NCI-H774 (cell line): Measurements from ENCODE around the gene ARID2.

Experiments used
- DNase-seq: peaks from one replicate; lab custom pipeline; 2025; lab: John Stamatoyannopoulos, UW

ARID2 gene

GRCh38 chr12:45872446-45872845, 142.9 kb downstream of the ARID2 start:
- no peak for DNase-seq

- DNase-seq = no peak
Observed at GRCh38 chr12:45877069-45877468, 147.6 kb downstream of the ARID2 start.

GRCh38 chr12:45878630-45879255, 149.2 kb downstream of the ARID2 start:
- DNase-seq = no peak

DNA sequence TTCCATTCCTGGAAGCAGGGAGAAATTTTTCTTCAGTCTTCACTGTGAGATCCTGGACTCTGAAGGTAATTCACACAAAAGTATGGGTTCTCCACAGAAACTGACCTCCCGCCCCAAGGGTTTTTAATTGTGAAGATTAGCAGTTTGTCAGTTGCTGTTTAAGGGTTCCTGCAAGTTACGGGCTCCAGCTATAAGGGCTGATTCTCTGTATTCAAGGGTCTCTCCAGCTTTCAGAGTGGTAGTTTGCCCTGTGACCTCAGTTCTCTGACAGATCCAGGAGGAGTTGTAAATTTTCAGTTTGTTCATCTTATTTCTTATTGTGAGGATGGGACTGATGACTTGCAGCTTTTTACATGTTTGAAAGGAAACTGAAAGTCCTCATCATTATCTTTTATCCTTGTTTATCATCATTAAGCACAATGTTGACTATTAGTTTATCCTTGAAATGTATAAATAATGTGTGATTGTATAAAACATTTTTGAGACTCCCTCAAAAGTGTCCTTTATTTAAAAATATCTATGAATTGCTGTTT, 149.9 kb downstream of the ARID2 start:
- no peak for DNase-seq

DNA sequence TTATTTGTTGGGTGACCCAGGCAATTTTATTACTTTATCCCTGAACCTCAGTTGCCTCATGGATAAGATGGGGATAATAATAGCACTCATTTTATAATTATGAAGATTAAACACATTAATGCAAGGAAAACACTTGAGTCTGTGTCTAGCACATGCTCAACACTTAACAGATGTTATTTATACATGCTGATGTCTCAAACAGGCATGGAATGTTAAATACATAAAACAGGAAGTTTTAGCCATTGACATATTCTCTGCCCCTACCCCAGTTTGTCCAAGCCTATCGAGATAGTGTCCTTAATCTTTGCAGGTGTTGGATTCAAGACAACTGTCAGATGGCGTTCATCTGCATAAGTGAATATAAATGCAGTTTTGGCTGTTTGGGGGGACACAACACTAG, 151.0 kb downstream of the ARID2 start:
- DNase-seq = no peak

- DNase-seq = no peak
Observed at GRCh38 chr12:45883187-45883586, 153.7 kb downstream of the ARID2 start.

DNA sequence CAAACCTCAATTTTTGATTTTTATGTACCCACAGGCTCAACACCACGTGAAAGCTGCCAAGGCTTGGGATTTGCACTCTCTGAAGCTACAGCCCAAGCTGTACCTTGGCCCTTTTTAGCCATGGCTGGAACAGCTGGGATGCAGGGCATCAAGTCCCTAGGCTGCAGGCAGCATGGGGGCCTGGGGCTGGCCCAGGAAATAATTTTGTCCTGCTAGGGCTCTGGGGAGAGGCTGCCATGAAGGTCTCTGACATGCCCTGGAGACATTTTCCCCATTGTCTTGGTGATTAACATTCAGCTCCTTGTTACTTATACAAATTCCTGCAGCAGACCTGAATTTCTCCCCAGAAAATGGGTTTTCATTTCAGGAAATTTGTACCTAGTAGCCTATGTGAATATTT, 157.2 kb downstream of the ARID2 start:
- DNase-seq = no peak

- DNase-seq = no peak
Observed at GRCh38 chr12:45887544-45887943, 158.0 kb downstream of the ARID2 start.

- no peak for DNase-seq
Observed at GRCh38 chr12:45890276-45890675, 160.8 kb downstream of the ARID2 start.

DNA sequence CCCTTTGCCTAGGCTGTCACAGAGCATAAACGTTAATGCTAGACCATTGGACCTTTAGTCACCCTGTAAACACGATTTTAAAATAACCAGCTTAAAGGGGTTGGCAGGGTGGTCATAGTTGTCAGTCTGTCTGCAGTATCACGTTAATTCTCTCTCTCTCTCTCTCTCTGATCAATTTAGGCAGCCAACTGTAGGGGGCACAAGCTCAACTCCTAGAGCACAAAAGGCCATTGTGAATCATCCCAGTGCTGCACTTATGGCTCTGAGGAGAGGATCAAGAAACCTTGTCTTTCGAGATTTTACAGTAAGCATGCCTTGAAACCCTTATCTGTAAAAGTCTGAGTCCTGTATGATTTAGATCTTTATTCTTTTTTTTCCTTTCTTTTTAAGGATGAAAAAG, 163.7 kb downstream of the ARID2 start:
- no peak for DNase-seq

DNA sequence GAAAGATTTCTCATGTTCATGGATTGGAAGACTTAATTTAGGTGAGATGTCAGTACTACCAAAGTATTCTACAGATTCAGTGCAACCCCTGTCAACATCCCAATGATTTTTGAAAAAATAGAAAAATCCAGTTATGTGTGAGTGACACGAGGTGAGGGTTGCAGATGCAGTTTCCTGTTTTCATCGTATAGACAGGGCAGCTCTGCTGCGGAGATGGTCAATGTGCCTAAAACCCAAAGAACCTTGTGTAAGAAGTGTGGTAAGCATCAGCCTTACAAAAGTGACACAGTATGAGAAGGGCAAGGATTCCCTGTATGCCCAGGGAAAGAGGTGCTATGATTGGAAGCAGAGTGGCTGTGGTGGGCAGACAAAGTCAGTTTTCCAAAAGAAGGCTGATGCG, 166.5 kb downstream of the ARID2 start:
- DNase-seq = no peak

- no peak for DNase-seq
Observed at GRCh38 chr12:45898094-45898493, 168.6 kb downstream of the ARID2 start.

DNA sequence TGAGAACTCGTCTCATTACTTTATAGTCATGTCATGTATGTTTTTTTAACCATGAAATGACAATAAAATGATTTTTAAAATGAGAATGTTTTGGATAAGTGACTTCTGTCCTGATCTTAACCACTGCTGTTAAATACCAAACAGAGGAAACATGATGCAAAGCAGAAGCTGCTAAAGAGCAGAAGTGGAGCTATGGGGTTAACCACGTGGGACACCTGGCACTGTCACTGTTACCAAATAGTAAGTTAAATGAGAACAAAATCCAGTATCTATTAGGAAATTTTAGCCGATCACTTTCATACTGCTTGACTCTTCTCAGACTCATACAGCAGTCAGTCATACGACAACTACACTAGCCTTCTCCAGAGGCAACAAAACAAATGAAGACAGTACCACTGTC, 178.4 kb downstream of the ARID2 start:
- DNase-seq = no peak

DNA sequence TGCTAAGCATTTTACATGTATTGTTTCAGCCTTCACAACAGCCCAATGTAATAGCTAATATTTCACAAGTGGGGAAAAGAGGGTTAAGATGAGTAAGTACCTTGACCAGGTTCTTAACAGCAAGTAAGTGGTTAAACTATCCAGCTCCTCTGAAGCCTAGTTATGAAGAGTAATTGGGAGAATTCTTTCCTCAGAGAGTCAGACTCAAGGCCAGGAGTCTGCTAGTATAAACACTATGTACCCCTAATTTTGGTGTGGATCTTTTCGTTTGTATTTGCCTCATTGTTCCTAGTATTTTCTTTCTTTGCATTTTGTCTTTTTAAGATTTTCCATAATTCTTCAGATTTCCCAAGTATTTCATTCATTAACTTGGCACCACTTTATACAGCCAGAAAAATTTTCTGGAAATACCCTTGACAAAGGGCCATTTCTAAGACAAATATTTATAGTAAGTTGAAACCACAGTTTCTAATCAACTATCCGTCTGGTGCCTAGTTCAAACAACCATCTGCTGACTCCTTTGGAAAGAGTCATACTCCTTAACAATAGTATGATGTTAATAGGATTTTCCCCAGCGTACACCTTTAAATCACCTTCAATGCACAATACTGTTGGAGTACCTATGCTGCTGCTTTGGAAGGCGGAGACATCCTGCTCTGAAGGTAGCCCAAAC, 179.7 kb downstream of the ARID2 start:
- DNase-seq = peak; percentile 23

GRCh38 chr12:45912774-45913173, 183.3 kb downstream of the ARID2 start:
- peak; percentile 10 for DNase-seq

DNA sequence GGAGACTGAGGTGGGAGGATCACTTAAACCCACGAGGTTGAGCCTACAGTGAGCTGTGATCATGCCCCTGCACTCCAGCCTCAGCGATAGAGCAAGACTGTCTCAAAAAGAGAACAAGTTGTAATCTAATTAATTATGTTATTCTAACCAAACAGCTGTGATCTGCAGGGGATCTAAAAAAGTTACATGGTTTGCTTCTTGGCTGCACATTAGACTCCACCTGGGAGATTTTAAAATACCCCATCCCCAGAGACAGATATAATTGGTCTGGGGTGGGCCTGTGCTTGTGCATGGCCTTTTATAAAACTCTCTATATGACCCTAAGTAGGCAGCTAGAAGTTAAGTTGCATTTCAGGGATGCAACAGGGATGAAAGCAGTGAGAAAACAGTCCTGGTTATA, 184.1 kb downstream of the ARID2 start:
- no peak for DNase-seq

- no peak for DNase-seq
Observed at GRCh38 chr12:45914090-45914489, 184.6 kb downstream of the ARID2 start.

- DNase-seq = no peak
Observed at GRCh38 chr12:45915405-45915804, 185.9 kb downstream of the ARID2 start.

- DNase-seq = no peak
Observed at GRCh38 chr12:45918818-45919217, 189.3 kb downstream of the ARID2 start.

DNA sequence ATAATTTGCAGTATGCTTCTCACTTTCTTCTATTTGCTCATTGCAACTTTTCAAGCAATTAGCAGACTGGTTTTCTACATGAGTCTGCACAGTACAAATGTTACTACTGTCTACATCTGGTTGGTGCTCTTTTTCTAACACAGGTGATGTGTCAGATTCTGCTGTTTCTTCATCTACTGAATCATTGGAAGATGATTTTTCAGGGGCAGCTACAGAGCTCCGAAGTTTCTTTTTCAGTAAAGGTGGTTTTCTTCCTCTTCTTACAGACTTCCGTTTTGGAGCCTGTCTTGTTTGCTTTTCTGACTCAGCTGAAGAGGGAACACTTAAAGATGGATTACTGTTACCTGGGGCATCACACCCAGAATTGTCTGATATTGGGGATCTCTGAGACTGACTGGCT, 198.8 kb downstream of the ARID2 start:
- no peak for DNase-seq

DNA sequence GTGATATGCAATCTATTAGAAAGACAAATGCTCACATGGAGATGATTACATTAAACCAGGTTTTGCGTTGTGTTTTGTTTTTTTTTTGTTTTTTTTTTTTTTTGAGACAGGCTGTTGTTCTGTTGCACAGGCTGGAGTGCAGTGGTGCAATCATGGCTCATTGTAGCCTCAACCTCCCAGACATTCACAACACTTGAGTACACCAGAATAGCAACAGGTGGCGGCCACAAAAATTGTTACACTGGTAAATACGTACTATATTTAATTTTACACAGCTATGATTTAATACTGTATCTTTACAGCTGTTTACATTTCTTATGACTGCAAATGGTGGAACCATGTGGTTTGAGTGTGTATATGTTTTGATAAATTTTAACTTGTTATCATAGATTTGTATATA, 200.9 kb downstream of the ARID2 start:
- DNase-seq = no peak

GRCh38 chr12:45933504-45933903, 204.0 kb downstream of the ARID2 start:
- no peak for DNase-seq

DNA sequence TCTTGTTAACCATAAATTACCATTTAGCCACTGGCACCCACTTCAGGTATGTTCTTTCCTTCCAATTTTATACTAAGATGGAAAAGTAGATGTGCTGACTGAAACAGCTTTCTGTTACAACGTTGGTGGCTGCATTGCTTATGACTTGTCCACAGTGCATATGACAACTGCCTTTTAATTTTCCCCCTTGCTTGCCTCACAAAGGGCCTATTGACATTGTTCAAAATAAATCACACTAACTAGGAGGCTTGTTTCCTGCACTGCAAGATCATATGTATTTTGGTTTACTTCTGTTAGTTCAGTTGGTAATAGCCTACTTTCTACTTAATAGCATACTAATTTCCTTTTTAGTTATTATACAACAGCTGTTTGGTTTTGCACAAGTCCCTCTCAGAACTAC, 205.4 kb downstream of the ARID2 start:
- peak; percentile 46 for DNase-seq

DNA sequence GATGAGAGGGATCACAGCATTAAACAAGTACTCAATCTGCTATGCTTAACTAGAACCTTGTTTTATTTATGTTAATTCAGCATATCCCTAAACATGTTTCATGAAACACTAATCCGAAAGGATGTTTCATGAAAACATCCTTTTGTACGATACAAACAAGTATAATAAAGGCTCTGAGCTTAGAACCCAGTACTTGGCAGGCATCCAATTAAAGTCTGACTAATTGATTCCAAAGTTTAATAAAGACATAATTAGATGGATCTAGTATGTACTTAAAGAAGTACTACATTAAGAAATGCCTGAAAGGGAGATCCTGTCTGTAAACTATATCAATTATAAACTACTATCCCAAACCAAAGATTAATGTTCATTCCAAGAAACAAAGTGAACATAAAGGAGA, 209.1 kb downstream of the ARID2 start:
- DNase-seq = no peak
